Fibroblast of skin of left quadriceps (primary cell): ENCODE measurements around the gene TFDP2.
"Not testable (repeated sequence)": the region's sequence is repeated elsewhere in the genome, so short reads cannot be mapped to it uniquely, and the experiment has no call there.

Experiments
- DNase-seq, 2 experiments: peaks; one replicate each; pipeline ENCODE4 v3.0.0-alpha.2; 2013; ENCODE audit warnings: low read depth in 2 of 2

Gene TFDP2

DNA sequence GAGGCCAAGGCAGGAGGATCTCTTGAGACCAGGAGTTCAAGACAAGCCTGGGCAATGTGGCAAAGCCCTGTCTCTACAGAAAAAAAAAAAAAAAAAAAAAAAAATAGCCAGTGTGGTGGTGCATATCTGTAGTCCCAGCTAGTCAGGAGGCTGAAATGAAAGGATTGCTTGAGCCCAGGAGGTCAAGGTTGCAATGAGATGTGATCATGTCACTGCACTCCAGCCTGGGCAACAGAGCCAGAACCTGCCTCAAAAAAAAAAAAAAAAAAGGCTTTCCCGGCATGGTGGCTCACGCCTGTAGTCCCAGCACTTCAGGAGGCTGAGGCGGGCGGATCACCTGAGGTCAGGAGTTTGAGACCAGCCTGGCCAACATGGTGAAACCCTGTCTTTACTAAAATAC is 73.7 kb downstream of the TFDP2 start:
- DNase-seq, result not testable (repeated sequence)

GRCh38 chr3:142072816-142073215 is 76.5 kb downstream of the TFDP2 start:
- no peak for DNase-seq

GRCh38 chr3:142065932-142066331 is 83.4 kb downstream of the TFDP2 start:
- no peak for DNase-seq

GRCh38 chr3:142065344-142065743 is 84.0 kb downstream of the TFDP2 start:
- no peak for DNase-seq

GRCh38 chr3:142064454-142064853 is 84.9 kb downstream of the TFDP2 start:
- no peak for DNase-seq

DNA sequence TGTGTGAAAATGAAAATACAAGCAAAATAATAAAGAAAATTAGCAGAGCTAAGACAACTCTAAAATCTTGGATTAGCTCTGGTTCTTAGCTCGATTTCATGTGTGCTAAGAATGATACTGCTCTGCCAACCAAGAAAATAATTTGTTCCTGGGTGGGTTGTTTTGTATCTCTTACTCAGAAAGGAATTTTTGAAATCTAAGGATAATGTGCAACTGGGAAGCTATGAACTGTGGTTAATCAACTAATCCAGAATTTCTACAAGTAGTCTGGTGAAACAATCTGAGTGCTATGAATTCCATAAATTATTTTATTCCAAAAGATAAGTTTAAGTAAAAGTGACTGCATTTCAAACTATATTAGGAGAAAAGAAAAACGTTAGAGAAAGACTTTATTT is 92.0 kb downstream of the TFDP2 start:
- DNase-seq, result no peak

DNA sequence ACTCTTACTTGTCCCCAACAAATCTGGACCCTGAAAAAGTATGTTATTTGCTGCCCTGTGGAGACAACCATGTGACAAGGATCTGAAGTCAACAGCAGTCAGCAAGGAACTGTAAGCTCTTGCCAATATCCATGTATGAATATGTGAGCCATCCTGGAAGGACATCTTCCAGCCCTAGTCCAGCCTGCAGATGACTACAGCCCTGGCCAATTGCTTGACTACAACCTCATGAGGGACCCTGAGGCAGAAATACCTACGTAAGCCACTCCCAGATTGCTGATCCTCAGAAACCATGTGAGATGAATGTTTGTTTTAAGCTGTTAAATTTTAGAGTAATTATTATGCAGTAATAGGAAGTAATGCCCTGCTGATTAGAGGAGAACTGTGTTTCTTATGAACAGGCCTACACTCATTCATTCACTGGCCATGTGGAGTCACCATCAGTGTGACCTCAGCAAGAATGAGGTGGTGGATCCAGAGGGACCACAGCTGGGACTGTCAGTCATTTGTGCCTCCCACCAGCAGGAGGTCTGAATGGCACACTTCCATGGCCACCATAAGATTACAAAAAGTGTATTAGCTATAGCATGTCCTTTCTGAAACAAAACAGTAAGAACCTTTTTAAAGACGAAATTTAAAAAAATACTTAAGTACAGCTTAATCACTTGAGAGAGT is 92.6 kb downstream of the TFDP2 start:
- no peak for DNase-seq

GRCh38 chr3:142053835-142054234 is 95.5 kb downstream of the TFDP2 start:
- no peak for DNase-seq

DNA sequence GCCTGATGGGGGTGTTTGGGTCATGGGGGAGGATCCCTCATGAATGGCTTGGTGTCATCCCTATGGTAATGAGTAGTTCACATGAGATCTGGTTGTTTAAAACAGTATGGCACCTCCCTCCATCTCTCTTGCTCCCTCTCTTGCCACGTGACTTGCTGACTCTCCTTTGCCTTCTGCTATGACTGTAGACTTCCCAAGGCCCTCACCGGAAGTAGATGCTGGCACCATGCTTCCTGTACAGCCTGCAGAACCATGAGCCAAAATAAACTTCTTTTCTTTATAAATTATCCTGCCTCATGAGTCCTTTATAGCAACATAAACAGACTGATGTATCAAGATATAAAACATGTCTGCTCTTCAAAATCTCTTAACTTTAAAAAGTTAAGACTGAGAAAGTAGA is 96.1 kb downstream of the TFDP2 start:
- no peak for DNase-seq

DNA sequence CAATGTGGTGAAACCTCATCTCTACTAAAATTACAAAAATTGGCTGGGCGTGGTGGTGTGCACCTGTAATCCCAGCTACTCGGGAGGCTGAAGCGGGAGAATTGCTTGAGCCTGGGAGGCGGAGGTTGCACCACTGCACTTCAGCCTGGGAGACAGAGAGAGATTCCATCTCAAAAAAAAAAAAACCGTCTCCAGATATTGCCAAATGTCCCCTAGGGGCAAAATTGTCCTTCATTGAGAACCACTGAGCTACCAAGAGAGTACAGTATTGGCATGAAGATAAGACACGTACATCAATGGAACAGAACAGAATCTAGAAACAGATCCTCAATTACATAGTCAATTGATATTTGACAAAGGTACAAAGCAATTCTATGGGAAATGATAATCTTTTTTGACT is 98.0 kb downstream of the TFDP2 start:
- no peak for DNase-seq

DNA sequence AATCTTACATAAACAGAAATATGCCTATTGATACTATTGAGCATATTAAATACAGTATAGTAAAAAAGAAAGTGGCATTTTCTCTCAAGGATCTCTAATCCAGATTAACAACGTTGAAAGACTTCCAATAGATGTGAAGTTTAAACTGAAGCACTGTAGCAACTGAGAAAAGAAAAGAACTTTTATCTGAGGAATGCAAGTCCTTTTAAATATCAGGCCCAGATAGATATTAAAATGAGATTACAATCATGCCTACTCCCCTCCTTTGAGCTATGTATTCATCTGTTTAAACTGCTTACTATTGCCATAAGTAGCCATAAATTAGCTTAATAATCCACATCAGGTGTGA is 102.3 kb downstream of the TFDP2 start:
- no peak for DNase-seq

- DNase-seq, result no peak
Observed at GRCh38 chr3:142046320-142047020, 102.9 kb downstream of the TFDP2 start.

- DNase-seq, result no peak
Observed at GRCh38 chr3:142040941-142041491, 108.3 kb downstream of the TFDP2 start.

DNA sequence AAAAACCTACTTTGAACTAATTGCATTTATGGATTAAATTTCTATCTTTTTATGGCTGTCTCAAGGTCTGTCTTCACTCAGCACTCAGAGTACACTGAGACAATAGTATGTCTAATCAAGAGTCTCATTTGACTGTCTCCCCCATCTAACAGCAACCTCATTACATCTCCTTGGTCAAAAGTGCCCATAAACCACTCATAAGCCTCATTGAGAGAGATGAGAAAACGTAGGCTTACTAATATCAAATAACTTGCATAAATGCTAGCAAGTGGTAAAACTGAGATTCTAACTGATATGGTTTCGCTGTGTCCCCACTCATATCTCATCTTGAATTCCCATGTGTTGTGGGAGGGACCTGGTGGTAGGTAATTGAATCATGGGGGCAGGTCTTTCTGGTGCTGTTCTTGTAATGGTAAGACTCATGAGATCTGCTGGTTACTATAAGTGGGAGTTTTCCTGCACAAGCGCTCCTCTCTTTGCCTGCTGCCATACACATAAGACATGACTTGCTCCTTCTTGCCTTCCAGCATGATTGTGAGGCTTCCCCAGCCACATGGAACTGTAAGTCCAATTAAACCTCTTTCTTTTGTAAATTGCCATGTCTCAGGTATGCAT is 113.9 kb downstream of the TFDP2 start:
- DNase-seq, result no peak

- DNase-seq, result no peak
Observed at GRCh38 chr3:142033292-142033691, 116.1 kb downstream of the TFDP2 start.

DNA sequence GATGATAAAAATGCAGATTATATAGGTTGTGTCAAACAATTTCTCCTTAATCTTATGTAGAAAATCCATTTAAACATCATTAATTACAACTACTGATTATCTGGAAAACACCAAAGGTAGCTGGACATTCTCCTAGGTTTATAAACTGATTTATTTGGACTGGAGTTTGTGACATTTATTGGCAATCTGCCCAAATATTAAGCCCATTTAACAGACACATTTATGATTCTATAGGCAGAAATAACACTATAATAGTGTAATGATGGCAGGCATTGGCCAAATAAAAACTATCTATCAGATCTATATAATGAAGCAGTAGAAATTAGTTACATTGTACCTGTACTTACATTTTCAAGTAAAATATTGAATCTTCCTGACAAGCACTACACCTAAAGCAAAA is 117.8 kb downstream of the TFDP2 start:
- DNase-seq, result no peak

DNA sequence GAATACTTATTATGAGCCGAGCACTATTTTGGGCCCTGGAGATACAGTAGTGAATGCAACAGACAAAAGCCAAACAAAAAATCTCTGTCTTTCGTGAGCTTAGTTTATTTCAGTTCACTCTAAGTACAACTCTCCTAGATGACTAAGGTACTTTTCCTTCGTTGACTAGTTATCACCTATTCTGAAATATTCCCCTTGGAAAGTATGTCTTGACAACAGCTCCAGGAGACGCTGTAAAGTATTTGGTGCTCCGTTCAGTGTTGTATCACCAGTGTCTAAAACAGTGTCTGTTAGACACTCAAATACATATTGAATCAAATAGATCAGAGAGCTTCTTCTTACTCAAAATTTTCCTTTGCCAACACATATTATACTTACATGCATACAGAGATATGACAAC is 119.6 kb downstream of the TFDP2 start:
- no peak for DNase-seq

DNA sequence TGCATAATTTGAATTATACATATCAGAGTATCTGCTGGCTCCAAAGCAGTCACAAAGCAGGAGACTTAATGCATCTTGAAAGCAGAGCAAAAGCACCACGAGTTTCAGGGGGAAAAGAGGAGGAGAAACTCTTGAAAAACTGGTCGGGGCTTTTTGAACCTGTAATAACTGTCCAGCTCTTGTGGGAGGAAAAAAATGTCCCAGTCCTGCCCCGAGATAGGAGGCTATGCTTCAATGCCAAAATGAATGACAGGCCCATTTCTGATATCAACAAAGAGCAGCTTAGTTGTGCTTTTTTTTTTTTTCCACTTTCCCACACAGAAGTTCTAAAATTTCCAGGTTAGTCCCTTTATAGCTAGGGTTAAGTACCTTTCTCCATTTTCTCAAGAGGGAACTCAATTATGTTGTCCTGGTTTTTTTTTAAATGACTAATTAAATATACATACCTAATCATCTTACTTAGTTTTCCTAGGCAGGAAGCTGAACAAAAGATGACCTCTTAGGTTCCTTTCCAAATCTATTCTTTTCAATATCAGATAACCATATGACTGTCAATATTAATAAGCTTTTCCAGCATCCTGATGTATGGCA is 120.2 kb downstream of the TFDP2 start:
- DNase-seq, result no peak

- peak; percentile 56 to 66 for DNase-seq
Observed at GRCh38 chr3:142028243-142028777, 121.0 kb downstream of the TFDP2 start.

GRCh38 chr3:142027735-142028134 is 121.6 kb downstream of the TFDP2 start:
- DNase-seq, result no peak

DNA sequence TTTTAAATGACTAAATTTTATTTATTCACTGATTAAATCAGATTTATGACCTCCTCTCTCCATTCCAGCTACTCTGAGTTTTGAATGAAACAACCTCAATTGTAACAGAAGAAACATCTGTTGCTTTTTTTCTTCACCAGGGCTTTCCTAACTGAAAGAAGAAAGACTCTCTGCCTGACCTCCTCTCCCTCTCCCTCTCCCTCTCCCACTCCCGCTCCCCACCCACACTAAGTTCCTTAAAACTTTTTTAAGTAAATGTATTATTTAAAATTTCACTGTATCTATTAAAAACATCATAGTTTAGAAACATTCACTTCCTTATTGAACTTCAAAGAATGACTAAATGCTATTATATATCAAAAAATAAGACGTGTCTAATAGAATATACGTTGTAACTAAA is 122.0 kb downstream of the TFDP2 start:
- no peak for DNase-seq

DNA sequence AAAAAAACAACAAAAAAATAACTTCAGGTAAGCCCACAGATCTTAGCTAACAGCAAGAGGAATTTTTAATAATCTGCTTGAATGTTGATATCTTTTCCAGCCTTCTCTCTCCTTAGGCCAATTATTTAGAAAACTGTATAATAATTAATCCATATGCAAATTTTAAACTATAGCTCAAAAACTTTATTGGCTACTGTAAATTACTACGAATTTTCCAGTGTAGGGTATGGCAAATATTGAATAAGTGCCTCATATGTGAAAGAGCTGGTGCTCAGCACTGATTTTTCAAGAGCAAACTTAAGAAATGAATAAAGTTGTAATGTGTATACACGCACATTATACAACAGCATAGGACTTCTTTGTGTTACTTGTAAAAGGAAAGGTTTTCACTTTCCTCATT is 123.0 kb downstream of the TFDP2 start:
- DNase-seq, result no peak
